ENCODE data around the gene MAMDC2. TPM values are rescaled to one million over a fixed set of nuclear protein-coding genes. Genes with fewer than 3 reads are reported as not detected.

MAMDC2 gene
- total RNA-seq, 1 donor from 2014 or later = 3.4 TPM

- intact Hi-C loops (cut with DNase I) = no loop called here
- peak overlapping the region in 1 of 2 donors; percentile 12 for H3K27ac ChIP-seq
- DNase-seq (ENCODE audit: low spot score in 2 of 2) = no peak
- H3K4me3 ChIP-seq = no peak overlapping the region
- H3K4me1 ChIP-seq = no peaks in the 10 kb centered on the region
- H3K36me3 ChIP-seq = no peaks in the 10 kb centered on the region
- H3K27me3 ChIP-seq = no peaks in the 10 kb centered on the region
- TF ChIP-seq, protein P1, sequence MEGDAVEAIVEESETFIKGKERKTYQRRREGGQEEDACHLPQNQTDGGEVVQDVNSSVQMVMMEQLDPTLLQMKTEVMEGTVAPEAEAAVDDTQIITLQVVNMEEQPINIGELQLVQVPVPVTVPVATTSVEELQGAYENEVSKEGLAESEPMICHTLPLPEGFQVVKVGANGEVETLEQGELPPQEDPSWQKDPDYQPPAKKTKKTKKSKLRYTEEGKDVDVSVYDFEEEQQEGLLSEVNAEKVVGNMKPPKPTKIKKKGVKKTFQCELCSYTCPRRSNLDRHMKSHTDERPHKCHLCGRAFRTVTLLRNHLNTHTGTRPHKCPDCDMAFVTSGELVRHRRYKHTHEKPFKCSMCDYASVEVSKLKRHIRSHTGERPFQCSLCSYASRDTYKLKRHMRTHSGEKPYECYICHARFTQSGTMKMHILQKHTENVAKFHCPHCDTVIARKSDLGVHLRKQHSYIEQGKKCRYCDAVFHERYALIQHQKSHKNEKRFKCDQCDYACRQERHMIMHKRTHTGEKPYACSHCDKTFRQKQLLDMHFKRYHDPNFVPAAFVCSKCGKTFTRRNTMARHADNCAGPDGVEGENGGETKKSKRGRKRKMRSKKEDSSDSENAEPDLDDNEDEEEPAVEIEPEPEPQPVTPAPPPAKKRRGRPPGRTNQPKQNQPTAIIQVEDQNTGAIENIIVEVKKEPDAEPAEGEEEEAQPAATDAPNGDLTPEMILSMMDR (IDR thresholded peaks at IDR 0.05) = no peak
- H3K9me3 ChIP-seq = no peaks in the 10 kb centered on the region
Observed at GRCh38 chr9:70011366-70011765, 32.3 kb upstream of the MAMDC2 start.

DNA sequence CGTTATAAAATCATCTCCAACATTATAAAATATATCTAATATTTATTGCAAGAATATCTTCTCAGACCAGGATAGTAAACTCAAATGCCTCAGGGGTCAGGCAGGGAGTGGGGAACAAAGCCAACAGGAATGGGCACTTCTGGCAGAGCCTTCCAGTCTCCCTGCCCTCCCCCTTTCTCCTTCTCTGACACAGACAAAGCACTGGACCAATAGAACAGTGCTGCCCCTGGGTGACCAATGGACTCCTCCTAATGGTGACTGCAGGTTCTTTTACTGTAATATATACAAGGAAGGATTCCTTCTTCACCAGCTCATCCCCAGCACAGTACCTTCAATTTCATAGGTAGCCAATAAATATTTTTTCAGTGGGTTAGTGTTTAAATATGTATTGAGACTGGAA lies 31.1 kb upstream of the MAMDC2 start:
- no peak overlapping the region for H3K4me3 ChIP-seq
- H3K27me3 ChIP-seq = no peaks in the 10 kb centered on the region
- H3K9me3 ChIP-seq = no peaks in the 10 kb centered on the region
- no peak overlapping the region for H3K27ac ChIP-seq
- TF ChIP-seq, protein P1 (IDR thresholded peaks at IDR 0.05) = no peak
- no peak for DNase-seq (ENCODE audit: low spot score in 2 of 2)
- H3K36me3 ChIP-seq = no peaks in the 10 kb centered on the region
- intact Hi-C loops (cut with DNase I) = no loop called here
- no peaks in the 10 kb centered on the region for H3K4me1 ChIP-seq

DNA sequence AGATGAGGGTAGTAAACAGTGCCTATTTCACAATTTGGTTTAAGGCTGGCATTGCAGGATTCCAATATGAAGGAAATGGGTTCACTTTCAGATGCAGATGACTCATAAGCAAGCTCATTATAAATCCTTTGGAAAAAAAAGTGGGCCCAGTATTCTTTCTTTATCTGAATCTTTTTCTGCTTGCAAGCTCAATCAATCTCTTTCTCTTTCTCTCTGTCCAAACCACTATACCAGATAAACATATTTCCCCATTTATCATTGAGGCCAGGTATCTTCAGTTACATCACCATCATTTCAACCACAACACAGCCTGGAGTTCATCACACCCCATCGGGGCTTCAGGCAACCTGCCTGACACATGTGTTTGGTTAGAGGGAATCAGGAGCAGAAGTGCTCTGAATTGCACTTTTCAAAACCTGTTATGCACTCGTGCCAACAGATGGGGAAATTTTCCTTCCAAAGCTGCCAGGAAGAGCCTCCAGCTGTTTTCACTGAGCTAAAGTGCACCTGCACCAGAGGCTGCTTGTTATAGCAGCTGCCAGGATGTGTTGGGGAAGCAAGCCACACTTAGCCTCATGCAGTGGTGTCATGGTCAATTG lies 30.0 kb upstream of the MAMDC2 start:
- TF ChIP-seq, protein P1 (IDR thresholded peaks at IDR 0.05) = no peak
- Histone ChIP-seq H3K4me3 (no peak overlapping the region), H3K27me3 (no peaks in the 10 kb centered on the region), H3K9me3 (no peaks in the 10 kb centered on the region), H3K27ac (no peak overlapping the region), H3K36me3 (no peaks in the 10 kb centered on the region), H3K4me1 (no peaks in the 10 kb centered on the region)
- intact Hi-C loops (cut with DNase I) = no loop called here
- no peak for DNase-seq (ENCODE audit: low spot score in 2 of 2)

GRCh38 chr9:70015099-70015498 lies 28.5 kb upstream of the MAMDC2 start:
- TF ChIP-seq, protein P1 (IDR thresholded peaks at IDR 0.05) = no peak
- H3K4me1 ChIP-seq = no peaks in the 10 kb centered on the region
- no peaks in the 10 kb centered on the region for H3K9me3 ChIP-seq
- no peaks in the 10 kb centered on the region for H3K36me3 ChIP-seq
- no peak overlapping the region for H3K4me3 ChIP-seq
- no peaks in the 10 kb centered on the region for H3K27me3 ChIP-seq
- DNase-seq (ENCODE audit: low spot score in 2 of 2) = no peak
- no peak overlapping the region for H3K27ac ChIP-seq
- intact Hi-C loops (cut with DNase I) = no loop called here

GRCh38 chr9:70020217-70020616 lies 23.4 kb upstream of the MAMDC2 start:
- no peak for DNase-seq (ENCODE audit: low spot score in 2 of 2)
- H3K27ac ChIP-seq = no peak overlapping the region
- no peaks in the 10 kb centered on the region for H3K9me3 ChIP-seq
- TF ChIP-seq, protein P1 (IDR thresholded peaks at IDR 0.05) = no peak
- no peaks in the 10 kb centered on the region for H3K4me1 ChIP-seq
- H3K4me3 ChIP-seq = no peak overlapping the region
- H3K36me3 ChIP-seq = no peaks in the 10 kb centered on the region
- intact Hi-C loops (cut with DNase I) = no loop called here
- H3K27me3 ChIP-seq = no peaks in the 10 kb centered on the region

Data from ascending aorta (tissue), 2 donors.